ENCODE results near the gene MAN1A1.
A peak's percentile ranks its signal among the peaks of the same experiment; 100 is the strongest.

The MAN1A1 gene

GRCh38 chr6:119230160-119230559, 119.4 kb downstream of the MAN1A1 start:
- TF ChIP-seq POLR2A (IDR thresholded peaks at IDR 0.05; ENCODE audit: low read length) (no peak), GATA1 (IDR thresholded peaks at IDR 0.05; ENCODE audit: low read depth, low read length) (no peak)
- no peak for DNase-seq

GRCh38 chr6:119227377-119227776, 122.2 kb downstream of the MAN1A1 start:
- DNase-seq = no peak
- TF ChIP-seq POLR2A (IDR thresholded peaks at IDR 0.05; ENCODE audit: low read length) (no peak), GATA1 (IDR thresholded peaks at IDR 0.05; ENCODE audit: low read depth, low read length) (no peak)

GRCh38 chr6:119226089-119226488, 123.5 kb downstream of the MAN1A1 start:
- TF ChIP-seq GATA1 (IDR thresholded peaks at IDR 0.05; ENCODE audit: low read depth, low read length) (no peak), POLR2A (IDR thresholded peaks at IDR 0.05; ENCODE audit: low read length) (no peak)
- no peak for DNase-seq

- TF ChIP-seq POLR2A (IDR thresholded peaks at IDR 0.05; ENCODE audit: low read length) (no peak), GATA1 (IDR thresholded peaks at IDR 0.05; ENCODE audit: low read depth, low read length) (no peak)
Observed at GRCh38 chr6:119224095-119224701, 125.4 kb downstream of the MAN1A1 start.

GRCh38 chr6:119220452-119220851, 129.1 kb downstream of the MAN1A1 start:
- TF ChIP-seq POLR2A (IDR thresholded peaks at IDR 0.05; ENCODE audit: low read length) (no peak), GATA1 (IDR thresholded peaks at IDR 0.05; ENCODE audit: low read depth, low read length) (no peak)
- no peak for DNase-seq

More at GRCh38 chr6:119224095-119224701, 125.4 kb downstream of the MAN1A1 start:
- DNase-seq = no peak

- no peak for DNase-seq
- TF ChIP-seq GATA1 (IDR thresholded peaks at IDR 0.05; ENCODE audit: low read depth, low read length) = no peak
- TF ChIP-seq POLR2A (IDR thresholded peaks at IDR 0.05; ENCODE audit: low read length) = no peak
Observed at GRCh38 chr6:119218548-119218947, 131.0 kb downstream of the MAN1A1 start.

GRCh38 chr6:119215885-119216590, 133.5 kb downstream of the MAN1A1 start:
- DNase-seq = peak; percentile 67 to 71
- TF ChIP-seq GATA1 (IDR thresholded peaks at IDR 0.05; ENCODE audit: low read depth, low read length) (no peak), POLR2A (IDR thresholded peaks at IDR 0.05; ENCODE audit: low read length) (no peak)

GRCh38 chr6:119215309-119215708, 134.3 kb downstream of the MAN1A1 start:
- no peak for DNase-seq
- TF ChIP-seq POLR2A (IDR thresholded peaks at IDR 0.05; ENCODE audit: low read length) (no peak), GATA1 (IDR thresholded peaks at IDR 0.05; ENCODE audit: low read depth, low read length) (no peak)

GRCh38 chr6:119210596-119210995, 139.0 kb downstream of the MAN1A1 start:
- TF ChIP-seq POLR2A (IDR thresholded peaks at IDR 0.05; ENCODE audit: low read length) (no peak), GATA1 (IDR thresholded peaks at IDR 0.05; ENCODE audit: low read depth, low read length) (no peak)
- no peak for DNase-seq

- no peak for TF ChIP-seq GATA1 (IDR thresholded peaks at IDR 0.05; ENCODE audit: low read depth, low read length)
- TF ChIP-seq POLR2A (IDR thresholded peaks at IDR 0.05; ENCODE audit: low read length) = no peak
Observed at GRCh38 chr6:119209452-119210205, 139.9 kb downstream of the MAN1A1 start.

GRCh38 chr6:119207971-119208725, 141.4 kb downstream of the MAN1A1 start:
- no peak for DNase-seq
- TF ChIP-seq GATA1 (IDR thresholded peaks at IDR 0.05; ENCODE audit: low read depth, low read length) = no peak
- TF ChIP-seq POLR2A (IDR thresholded peaks at IDR 0.05; ENCODE audit: low read length) = no peak

More at GRCh38 chr6:119209452-119210205, 139.9 kb downstream of the MAN1A1 start:
- no peak for DNase-seq

GRCh38 chr6:119207327-119207726, 142.2 kb downstream of the MAN1A1 start:
- no peak for DNase-seq
- TF ChIP-seq POLR2A (IDR thresholded peaks at IDR 0.05; ENCODE audit: low read length) (no peak), GATA1 (IDR thresholded peaks at IDR 0.05; ENCODE audit: low read depth, low read length) (no peak)

GRCh38 chr6:119205911-119206618, 143.5 kb downstream of the MAN1A1 start:
- no peak for DNase-seq
- TF ChIP-seq GATA1 (IDR thresholded peaks at IDR 0.05; ENCODE audit: low read depth, low read length) (no peak), POLR2A (IDR thresholded peaks at IDR 0.05; ENCODE audit: low read length) (no peak)

Measured in erythroblast (primary cell).